ENCODE data around the gene PPP1R3G. TPM values are rescaled to one million over a fixed set of nuclear protein-coding genes. Genes with fewer than 3 reads are reported as not detected.

Gene PPP1R3G
- total RNA-seq, 1 donor from 2014 or later: 1.7 TPM

GRCh38 chr6:5127106-5127687, 42.1 kb downstream of the PPP1R3G start:
- no peak for ATAC-seq
- intact Hi-C loops (cut with DNase I): no loop called here
- no peak for DNase-seq (ENCODE audit: low spot score)

GRCh38 chr6:5128351-5128750, 43.2 kb downstream of the PPP1R3G start:
- DNase-seq (ENCODE audit: low spot score): no peak
- ATAC-seq: no peak
- intact Hi-C loops (cut with DNase I): no loop called here

GRCh38 chr6:5130135-5130866, 45.2 kb downstream of the PPP1R3G start:
- DNase-seq (ENCODE audit: low spot score) (no peak), ATAC-seq (no peak)
- intact Hi-C loops (cut with DNase I): no loop called here

- DNase-seq (ENCODE audit: low spot score) (no peak), ATAC-seq (peak; percentile 95)
- intact Hi-C loops (cut with DNase I): no loop called here
Measured at GRCh38 chr6:5132731-5133130, 47.6 kb downstream of the PPP1R3G start.

- no peak for ATAC-seq
- no peak for DNase-seq (ENCODE audit: low spot score)
- intact Hi-C loops (cut with DNase I): no loop called here
Measured at GRCh38 chr6:5133943-5134342, 48.8 kb downstream of the PPP1R3G start.

- intact Hi-C loops (cut with DNase I): no loop called here
- ATAC-seq (no peak), DNase-seq (ENCODE audit: low spot score) (no peak)
Measured at GRCh38 chr6:5135788-5136376, 50.7 kb downstream of the PPP1R3G start.

GRCh38 chr6:5136851-5137250, 51.7 kb downstream of the PPP1R3G start:
- DNase-seq (ENCODE audit: low spot score) (no peak), ATAC-seq (no peak)
- intact Hi-C loops (cut with DNase I): no loop called here

Other genes with a start within 250 kb of the PPP1R3G start
- gene RPP40, start 81.3 kb upstream of the PPP1R3G start, total RNA-seq: 4.2 TPM
- 21.7 TPM for gene LYRM4, start 175.6 kb downstream of the PPP1R3G start, total RNA-seq
- 17.8 TPM for gene FARS2, start 176.2 kb downstream of the PPP1R3G start, total RNA-seq